ENCODE data around the gene RASL11B. TPM values are rescaled to one million over a fixed set of nuclear protein-coding genes. Genes with fewer than 3 reads are reported as not detected.
"Not testable (repeated sequence)": the region's sequence is repeated elsewhere in the genome, so short reads cannot be mapped to it uniquely, and the experiment has no call there.

Gene RASL11B
- 5.4 TPM for total RNA-seq
- long read RNA-seq, transcript RASL11B-201 (4 exons, 1,995 nt), result major isoform, 7 of 7 reads
- long read RNA-seq, partial matches to known transcripts, result 0 of 7 reads
- long read RNA-seq, other reads (novel, unspliced or antisense), result 0 of 7 reads

- ATAC-seq (ENCODE audit: poor library complexity), result peak; percentile 99
- peak; percentile 91 for DNase-seq
- intact Hi-C loops (cut with DNase I), result loop anchor here (5.0 kb wide), 1 partner anchor 140 kb away; no protein-coding TSS in a partner anchor
Observed at GRCh38 chr4:52861879-52862616, at the start of gene RASL11B. TSS of gene RASL11B (plus strand) at chr4:52862317. CDS start at chr4:52862508, 191 bp downstream.

- DNase-seq, result no peak
- ATAC-seq (ENCODE audit: poor library complexity), result no peak
- intact Hi-C loops (cut with DNase I), result no loop called here
Observed at GRCh38 chr4:52813546-52813945, 48.6 kb upstream of the RASL11B start.

- no peak for ATAC-seq (ENCODE audit: poor library complexity)
- DNase-seq, result no peak
- intact Hi-C loops (cut with DNase I), result no loop called here
Observed at GRCh38 chr4:52822583-52822971, 39.5 kb upstream of the RASL11B start.

GRCh38 chr4:52822972-52823701 is 39.0 kb upstream of the RASL11B start:
- DNase-seq, result no peak
- no peak for ATAC-seq (ENCODE audit: poor library complexity)
- intact Hi-C loops (cut with DNase I), result no loop called here

- ATAC-seq (ENCODE audit: poor library complexity) (no peak), DNase-seq (no peak)
- intact Hi-C loops (cut with DNase I), result no loop called here
Observed at GRCh38 chr4:52823702-52824092, 38.4 kb upstream of the RASL11B start.

GRCh38 chr4:52824270-52824602 is 37.9 kb upstream of the RASL11B start:
- DNase-seq, result no peak
- no peak for ATAC-seq (ENCODE audit: poor library complexity)
- intact Hi-C loops (cut with DNase I), result no loop called here

- ATAC-seq (ENCODE audit: poor library complexity) (peak; percentile 95), DNase-seq (peak; percentile 59)
- intact Hi-C loops (cut with DNase I), result no loop called here
Observed at GRCh38 chr4:52824603-52825459, 37.3 kb upstream of the RASL11B start.

- ATAC-seq (ENCODE audit: poor library complexity) (no peak), DNase-seq (no peak)
- intact Hi-C loops (cut with DNase I), result no loop called here
Observed at GRCh38 chr4:52825460-52826090, 36.5 kb upstream of the RASL11B start.

GRCh38 chr4:52833941-52834525 is 28.1 kb upstream of the RASL11B start:
- ATAC-seq (ENCODE audit: poor library complexity), result peak; percentile 41
- no peak for DNase-seq
- intact Hi-C loops (cut with DNase I), result no loop called here

- DNase-seq; intact Hi-C loops (cut with DNase I); ATAC-seq (ENCODE audit: poor library complexity): not testable (repeated sequence)
Observed at GRCh38 chr4:52834641-52835456, 27.3 kb upstream of the RASL11B start.

GRCh38 chr4:52836120-52836519 is 26.0 kb upstream of the RASL11B start:
- ATAC-seq (ENCODE audit: poor library complexity), result no peak
- intact Hi-C loops (cut with DNase I), result no loop called here

GRCh38 chr4:52836678-52837077 is 25.4 kb upstream of the RASL11B start:
- no peak for DNase-seq
- no peak for ATAC-seq (ENCODE audit: poor library complexity)
- intact Hi-C loops (cut with DNase I), result no loop called here

More at GRCh38 chr4:52836120-52836519, 26.0 kb upstream of the RASL11B start:
- no peak for DNase-seq

GRCh38 chr4:52837716-52838558 is 24.2 kb upstream of the RASL11B start:
- intact Hi-C loops (cut with DNase I), result no loop called here
- ATAC-seq (ENCODE audit: poor library complexity), result peak; percentile 63
- DNase-seq, result no peak

- ATAC-seq (ENCODE audit: poor library complexity), result peak; percentile 74
- DNase-seq, result no peak
- intact Hi-C loops (cut with DNase I), result no loop called here
Observed at GRCh38 chr4:52838729-52839586, 23.2 kb upstream of the RASL11B start.

GRCh38 chr4:52840531-52841370 is 21.4 kb upstream of the RASL11B start:
- DNase-seq (no peak), ATAC-seq (ENCODE audit: poor library complexity) (no peak)
- intact Hi-C loops (cut with DNase I), result no loop called here
